HCT116 (cell line): Measurements from ENCODE around the gene ALCAM. TPM values are rescaled to one million over a fixed set of nuclear protein-coding genes. Genes with fewer than 3 reads are reported as not detected.

ENCODE experiments used
- ATAC-seq: fragments of 200-7000 bp; cut with Tn5 transposase; 2 replicates; pipeline ENCODE4 v1.9.1; 2020; ENCODE audit warnings: mild to moderate bottlenecking, moderate library complexity
- BruUV-seq: library from RNA; stranded (reverse); fragments of 400-500 nt; replicated peaks from 2 replicates; lab custom pipeline; 2021; lab: Mats Ljungman, UMichigan
- CTCF ChIA-PET: fragments of 300-600 bp; sonication (Branson Sonifier 250); formaldehyde crosslinking; loops from one replicate; lab custom pipeline; 2021; ENCODE audit warnings: antibody characterized with exemption; lab: Charles Lee
- POLR2A ChIA-PET: fragments of 300-600, 350-600 bp; sonication (Branson Sonifier 250); formaldehyde crosslinking; loops from one replicate; lab custom pipeline; 2021; ENCODE audit warnings: antibody characterized with exemption; lab: Charles Lee
- RAD21 ChIA-PET, 2 experiments: fragments of 300-600 bp; sonication (Branson Sonifier 250); formaldehyde crosslinking; loops; one replicate each; lab custom pipeline; 2023; ENCODE audit warnings: low total read pairs in 2 of 2; ENCODE audit not compliant: uncharacterized antibody in 2 of 2, unreplicated experiment in 2 of 2, low non-redundant PET in 1 of 2; lab: Charles Lee
- DNase-seq: peaks from one replicate; pipeline ENCODE4 v3.0.0-alpha.2; 2010; ENCODE audit warnings: low read depth, low spot score
- H2AFZ ChIP-seq: fragments of 200-600 bp; shearing (Covaris generic), sonication (generic); 2 replicates; pipeline ENCODE4 v1.6.1; 2017; ENCODE audit warnings: low read depth, mixed run types, mixed read lengths, antibody characterized with exemption, low read length; ENCODE audit not compliant: poor library complexity, severe bottlenecking
- H3K27ac ChIP-seq: 2 replicates; pipeline ENCODE4 v1.5.1; 2012; ENCODE audit warnings: low read depth, low read length
- H3K27me3 ChIP-seq: fragments of 200-600 bp; sonication (generic); 2 replicates; pipeline ENCODE4 v1.6.1; 2016; ENCODE audit warnings: mixed run types, low read length, mixed read lengths; ENCODE audit not compliant: insufficient read depth
- H3K36me3 ChIP-seq, 2 experiments: fragments of 200-500 bp in 1 of 2; fragments of 200-600 bp in 1 of 2; sonication (Bioruptor generic) in 1 of 2; sonication (generic) in 1 of 2; 2 replicates each; pipeline versions ENCODE4 v1.5.1 to v1.6.1; 2014 to 2016; ENCODE audit warnings: low read length in 2 of 2, inconsistent platforms in 1 of 2, mixed read lengths in 1 of 2, mixed run types in 1 of 2; ENCODE audit not compliant: insufficient read depth in 2 of 2, control insufficient read depth in 1 of 2
- H3K4me1 ChIP-seq, 2 experiments: fragments of 200-600 bp in 1 of 2; sonication (generic) in 1 of 2; 2 replicates each; pipeline versions ENCODE4 v1.5.1 to v1.6.1; 2012 to 2017; ENCODE audit warnings: low read length in 2 of 2, inconsistent platforms in 1 of 2, mild to moderate bottlenecking in 1 of 2, mixed read lengths in 1 of 2, mixed run types in 1 of 2, moderate library complexity in 1 of 2; ENCODE audit not compliant: insufficient read depth in 2 of 2, control insufficient read depth in 1 of 2
- H3K4me2 ChIP-seq: fragments of 200-600 bp; sonication (generic); 2 replicates; pipeline ENCODE4 v1.6.1; 2017; ENCODE audit warnings: mixed run types, low read length, mixed read lengths
- H3K4me3 ChIP-seq, 2 experiments: fragments of 200-600 bp in 1 of 2; sonication (generic) in 1 of 2; replicated peaks in 1 of 2; 2 replicates each; pipeline ENCODE4 v1.5.1; 2011 to 2016; ENCODE audit warnings: low read length in 2 of 2, control low read depth in 1 of 2, low read depth in 1 of 2, mild to moderate bottlenecking in 1 of 2, mixed read lengths in 1 of 2, mixed run types in 1 of 2
- H3K79me2 ChIP-seq: fragments of 200-600 bp; sonication (generic); 2 replicates; pipeline ENCODE4 v1.6.1; 2017; ENCODE audit warnings: mild to moderate bottlenecking, mixed run types, low read length, moderate library complexity, mixed read lengths; ENCODE audit not compliant: insufficient read depth
- H3K9ac ChIP-seq: fragments of 200-600 bp; sonication (generic); 2 replicates; pipeline ENCODE4 v1.6.1; 2016; ENCODE audit warnings: low read length, mixed read lengths
- H3K9me2 ChIP-seq: fragments of 200-600 bp; sonication (generic), shearing (Covaris generic); 2 replicates; pipeline ENCODE4 v1.6.1; 2017; ENCODE audit warnings: mixed run types, mild to moderate bottlenecking, moderate library complexity; ENCODE audit not compliant: insufficient read depth
- H3K9me3 ChIP-seq, 2 experiments: fragments of 200-500 bp in 1 of 2; fragments of 200-600 bp in 1 of 2; sonication (Bioruptor generic) in 1 of 2; sonication (generic) in 1 of 2; 2 replicates each; pipeline ENCODE4 v1.6.1; 2014 to 2017; ENCODE audit warnings: low read length in 2 of 2, mixed read lengths in 2 of 2, inconsistent platforms in 1 of 2, low read depth in 1 of 2, mild to moderate bottlenecking in 1 of 2, mixed run types in 1 of 2, moderate library complexity in 1 of 2; ENCODE audit not compliant: control insufficient read depth in 1 of 2, insufficient read depth in 1 of 2
- H4K20me1 ChIP-seq: fragments of 200-600 bp; sonication (generic), shearing (Covaris generic); 2 replicates; pipeline ENCODE4 v1.6.1; 2017; ENCODE audit warnings: mixed run types, mild to moderate bottlenecking, moderate library complexity; ENCODE audit not compliant: insufficient read depth
- CBX3 ChIP-seq: IDR thresholded peaks from 2 replicates; pipeline ENCODE4 v1.6.1; 2012; ENCODE audit warnings: low read depth
- EGR1 ChIP-seq: IDR thresholded peaks from 2 replicates; pipeline ENCODE4 v1.6.1; 2012; ENCODE audit warnings: low read depth
- EZH2 ChIP-seq: fragments of 200-600 bp; sonication (generic); IDR thresholded peaks from 2 replicates; pipeline ENCODE4 v1.6.1; 2017; ENCODE audit warnings: antibody characterized with exemption, mixed run types
- EZH2phosphoT487 ChIP-seq: fragments of 200-600 bp; IDR thresholded peaks from 2 replicates; pipeline ENCODE4 v1.6.1; 2018; ENCODE audit warnings: antibody characterized with exemption, borderline replicate concordance
- FOSL1 ChIP-seq: IDR thresholded peaks from 2 replicates; pipeline ENCODE4 v1.6.1; 2012; ENCODE audit warnings: low read depth
- JUND ChIP-seq: IDR thresholded peaks from 2 replicates; pipeline ENCODE4 v1.6.1; 2012
- SIN3A ChIP-seq: IDR thresholded peaks from 2 replicates; pipeline ENCODE4 v1.6.1; 2012; ENCODE audit warnings: low read depth
- SP1 ChIP-seq: IDR thresholded peaks from 2 replicates; pipeline ENCODE4 v1.6.1; 2012; ENCODE audit warnings: low read depth
- ZFX ChIP-seq: fragments of 450-650 bp; IDR thresholded peaks from 2 replicates; pipeline ENCODE4 v1.6.1; 2017
- intact Hi-C: fragments of 100-400 bp; cut with micrococcal nuclease; formaldehyde crosslinking; loops from 2 replicates; pipeline ENCODE4 v1.10.0; 2022
- total RNA-seq: library from RNA; stranded (reverse); gene quantifications from one replicate; pipeline ENCODE4 v1.2.1, GENCODE V29; 2021; ENCODE audit not compliant: unreplicated experiment
- TF ChIP-seq, protein P1 (sequence below): IDR thresholded peaks from 2 replicates; pipeline ENCODE4 v1.6.1; 2012
- TF ChIP-seq, protein P2 (sequence below): IDR thresholded peaks from 2 replicates; pipeline ENCODE4 v1.6.1; 2012
- TF ChIP-seq, protein P3 (sequence below): IDR thresholded peaks from 2 replicates; pipeline ENCODE4 v1.6.1; 2012; ENCODE audit warnings: low read depth

The ALCAM gene
- total RNA-seq, 1 experiment from 2014 or later = 56.7 TPM

DNA sequence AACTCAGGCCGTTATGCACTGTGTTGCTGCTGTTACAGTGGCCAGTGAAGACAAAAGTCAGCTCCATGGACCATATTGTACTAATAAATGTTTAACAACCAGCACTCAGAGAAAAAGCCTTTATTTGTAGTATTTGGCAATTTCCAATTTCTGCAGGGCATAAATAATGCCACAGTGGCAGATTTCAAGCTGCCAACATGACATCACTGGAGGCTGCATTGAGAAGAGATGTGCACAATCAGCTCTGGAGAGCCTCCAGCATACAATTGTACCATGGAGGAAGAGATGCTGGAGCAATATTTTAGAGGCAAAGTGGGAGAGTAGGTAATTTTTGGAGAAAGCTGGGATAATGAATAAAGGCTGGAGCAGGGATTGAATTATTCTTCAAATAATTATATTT is 9.7 kb upstream of the ALCAM start:
- Histone ChIP-seq H3K9ac (no peak overlapping the region), H3K9me2 (no peaks in the 10 kb centered on the region), H3K79me2 (no peaks in the 10 kb centered on the region), H3K27ac (no peak overlapping the region), H3K4me3 (no peak overlapping the region), H4K20me1 (no peaks in the 10 kb centered on the region), H3K36me3 (no peaks in the 10 kb centered on the region), H3K9me3 (no peaks in the 10 kb centered on the region), H3K27me3 (no peaks in the 10 kb centered on the region), H3K4me1 (peaks cover 3 to 17% of the 10 kb centered on the region in 2 experiments), H3K4me2 (no peak overlapping the region), H2AFZ (no peak overlapping the region)
- ChIA-PET CTCF (no interaction called here), RAD21 (no interaction called here), POLR2A (interaction anchor here (2.2 kb wide), 1 partner anchor 9 kb away, joined by 9 read pairs; the partner anchor contains the start of gene ALCAM)
- DNase-seq (no peak), ATAC-seq (no peak)
- no peak for TF ChIP-seq JUND
- TF ChIP-seq, protein P1, sequence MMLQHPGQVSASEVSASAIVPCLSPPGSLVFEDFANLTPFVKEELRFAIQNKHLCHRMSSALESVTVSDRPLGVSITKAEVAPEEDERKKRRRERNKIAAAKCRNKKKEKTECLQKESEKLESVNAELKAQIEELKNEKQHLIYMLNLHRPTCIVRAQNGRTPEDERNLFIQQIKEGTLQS = no peak
- TF ChIP-seq SIN3A = no peak
- no peak for TF ChIP-seq EZH2
- TF ChIP-seq EGR1 = no peak
- TF ChIP-seq, protein P2, sequence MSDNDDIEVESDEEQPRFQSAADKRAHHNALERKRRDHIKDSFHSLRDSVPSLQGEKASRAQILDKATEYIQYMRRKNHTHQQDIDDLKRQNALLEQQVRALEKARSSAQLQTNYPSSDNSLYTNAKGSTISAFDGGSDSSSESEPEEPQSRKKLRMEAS = no peak
- no peak for TF ChIP-seq FOSL1
- TF ChIP-seq CBX3 = no peak
- TF ChIP-seq, protein P3, sequence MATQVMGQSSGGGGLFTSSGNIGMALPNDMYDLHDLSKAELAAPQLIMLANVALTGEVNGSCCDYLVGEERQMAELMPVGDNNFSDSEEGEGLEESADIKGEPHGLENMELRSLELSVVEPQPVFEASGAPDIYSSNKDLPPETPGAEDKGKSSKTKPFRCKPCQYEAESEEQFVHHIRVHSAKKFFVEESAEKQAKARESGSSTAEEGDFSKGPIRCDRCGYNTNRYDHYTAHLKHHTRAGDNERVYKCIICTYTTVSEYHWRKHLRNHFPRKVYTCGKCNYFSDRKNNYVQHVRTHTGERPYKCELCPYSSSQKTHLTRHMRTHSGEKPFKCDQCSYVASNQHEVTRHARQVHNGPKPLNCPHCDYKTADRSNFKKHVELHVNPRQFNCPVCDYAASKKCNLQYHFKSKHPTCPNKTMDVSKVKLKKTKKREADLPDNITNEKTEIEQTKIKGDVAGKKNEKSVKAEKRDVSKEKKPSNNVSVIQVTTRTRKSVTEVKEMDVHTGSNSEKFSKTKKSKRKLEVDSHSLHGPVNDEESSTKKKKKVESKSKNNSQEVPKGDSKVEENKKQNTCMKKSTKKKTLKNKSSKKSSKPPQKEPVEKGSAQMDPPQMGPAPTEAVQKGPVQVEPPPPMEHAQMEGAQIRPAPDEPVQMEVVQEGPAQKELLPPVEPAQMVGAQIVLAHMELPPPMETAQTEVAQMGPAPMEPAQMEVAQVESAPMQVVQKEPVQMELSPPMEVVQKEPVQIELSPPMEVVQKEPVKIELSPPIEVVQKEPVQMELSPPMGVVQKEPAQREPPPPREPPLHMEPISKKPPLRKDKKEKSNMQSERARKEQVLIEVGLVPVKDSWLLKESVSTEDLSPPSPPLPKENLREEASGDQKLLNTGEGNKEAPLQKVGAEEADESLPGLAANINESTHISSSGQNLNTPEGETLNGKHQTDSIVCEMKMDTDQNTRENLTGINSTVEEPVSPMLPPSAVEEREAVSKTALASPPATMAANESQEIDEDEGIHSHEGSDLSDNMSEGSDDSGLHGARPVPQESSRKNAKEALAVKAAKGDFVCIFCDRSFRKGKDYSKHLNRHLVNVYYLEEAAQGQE = no peak
- no peak for TF ChIP-seq SP1
- TF ChIP-seq EZH2phosphoT487 = no peak
- TF ChIP-seq ZFX = no peak
- no TSS peak for BruUV-seq
- intact Hi-C loops = no loop called here
